DMS53 treated with DMSO at 0.1 percent for 48 hours (cell line): Measurements from ENCODE around the gene GALNT12.

Experiments
- DNase-seq: peaks from one replicate; lab custom pipeline; 2025; ENCODE audit not compliant: unreplicated experiment; lab: John Stamatoyannopoulos, UW

Gene GALNT12

GRCh38 chr9:98801561-98801960, 5.9 kb upstream of the GALNT12 start:
- DNase-seq = no peak

DNA sequence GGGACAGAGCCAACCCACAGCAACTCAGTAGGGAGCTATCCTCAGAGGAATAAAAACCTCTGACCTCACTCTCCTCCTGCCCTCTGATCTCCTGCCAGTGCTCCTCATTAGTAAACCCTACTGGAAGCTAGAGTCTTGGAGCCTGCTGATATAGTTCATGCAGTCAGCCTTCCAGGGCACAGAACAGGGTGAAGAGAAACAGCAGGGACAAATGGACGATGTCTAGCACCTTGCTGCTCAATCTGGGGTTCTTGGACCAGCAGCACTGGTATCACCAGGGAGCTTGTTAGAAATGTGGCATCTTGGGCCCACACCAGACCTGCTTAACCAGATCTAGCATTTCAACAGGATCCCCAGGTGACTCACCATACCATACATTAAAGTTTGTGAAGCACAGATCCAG, 5.5 kb upstream of the GALNT12 start:
- DNase-seq = no peak

GRCh38 chr9:98804083-98804482, 3.4 kb upstream of the GALNT12 start:
- no peak for DNase-seq

GRCh38 chr9:98805506-98806272, 1.8 kb upstream of the GALNT12 start:
- DNase-seq = no peak

DNA sequence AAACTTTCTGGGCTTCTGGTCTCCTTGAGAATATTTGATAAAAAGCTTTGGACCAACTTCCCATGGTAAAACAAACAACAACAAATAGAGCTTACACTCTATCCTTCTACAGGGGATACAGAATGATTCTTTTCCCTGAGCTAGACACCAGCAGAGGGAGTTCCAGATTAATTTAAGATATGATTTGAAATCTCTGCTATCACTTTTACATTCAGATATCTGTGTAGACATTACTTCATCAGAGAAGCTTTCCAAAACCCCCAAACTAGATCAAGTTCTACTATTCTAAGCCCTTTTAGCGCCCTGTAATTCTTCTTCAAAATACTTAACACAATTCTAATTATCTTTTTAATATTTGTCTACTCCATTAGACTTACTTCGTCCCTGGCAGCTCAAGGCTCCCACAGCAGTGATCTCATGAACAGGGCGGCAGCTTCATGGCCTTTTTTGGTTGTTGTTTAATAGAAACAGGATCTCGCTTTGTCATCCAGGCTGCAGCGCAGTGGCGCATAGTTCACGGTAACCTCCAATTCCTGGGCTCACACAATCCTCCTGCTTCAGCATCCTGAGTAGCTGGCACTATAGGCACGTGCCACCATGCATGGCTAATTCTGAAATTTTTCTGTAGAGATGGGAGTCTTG, 955 bp upstream of the GALNT12 start:
- DNase-seq = no peak

- no peak for DNase-seq
Measured at GRCh38 chr9:98807814-98808195, 335 bp downstream of the GALNT12 start.

GRCh38 chr9:98808411-98808815, 943 bp downstream of the GALNT12 start:
- no peak for DNase-seq

DNA sequence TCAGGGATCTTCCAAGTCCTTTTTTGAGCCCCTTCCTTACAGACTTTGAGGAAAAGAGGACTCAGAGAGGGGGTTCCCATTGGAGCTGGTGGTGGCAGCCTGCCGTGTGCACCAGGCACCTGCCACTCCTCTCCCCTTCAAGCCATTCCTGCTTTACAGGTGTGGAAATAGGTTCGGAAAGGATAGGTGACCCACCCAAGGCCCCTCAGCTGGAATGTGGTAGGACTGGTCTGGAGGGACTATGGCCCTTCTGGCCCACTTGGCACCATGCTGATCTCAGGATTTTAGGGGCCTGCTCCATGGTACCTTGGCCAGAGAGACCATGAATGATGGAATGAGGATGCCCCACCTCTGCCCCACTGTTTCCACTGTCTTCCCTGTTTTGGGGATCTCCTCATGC, 1.4 kb downstream of the GALNT12 start:
- DNase-seq = no peak

DNA sequence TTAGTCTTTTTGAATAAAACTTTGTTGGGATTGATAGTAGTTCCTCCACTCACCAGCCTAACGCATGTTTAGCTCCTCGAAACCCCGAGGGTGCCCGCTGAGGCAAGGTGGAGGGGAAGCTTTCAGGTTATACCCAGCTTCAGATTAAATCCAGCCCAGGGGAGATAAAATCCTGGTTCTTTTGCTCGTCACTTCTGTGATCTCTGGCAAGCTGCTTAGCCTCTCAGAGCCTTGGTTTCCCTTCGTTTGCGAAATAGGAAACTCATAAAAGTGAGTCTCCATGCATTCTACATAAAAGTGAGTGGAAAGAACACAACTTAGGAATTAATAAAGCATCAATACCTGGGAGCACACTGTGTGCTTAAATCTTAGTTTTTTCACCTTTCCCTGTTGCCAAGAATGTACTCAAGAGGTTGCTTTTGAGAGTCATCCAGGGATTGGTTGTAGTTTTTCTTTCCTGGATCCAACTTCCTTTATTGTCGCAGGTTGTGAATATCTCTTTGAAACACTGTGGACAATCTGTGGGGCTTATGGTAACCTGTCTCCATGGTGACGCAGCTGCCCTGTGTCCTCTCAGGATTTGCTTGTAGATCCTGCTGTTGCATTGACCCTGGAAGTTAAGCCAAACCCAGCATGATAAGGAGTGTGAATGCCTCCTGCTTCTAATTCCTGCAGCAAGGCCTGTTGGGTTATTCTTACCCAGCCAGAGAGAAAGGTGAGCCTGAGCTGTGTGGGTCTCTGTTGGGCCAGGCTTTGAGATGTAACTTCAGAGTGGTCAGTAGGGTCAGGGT, 2.0 kb downstream of the GALNT12 start:
- DNase-seq = no peak

DNA sequence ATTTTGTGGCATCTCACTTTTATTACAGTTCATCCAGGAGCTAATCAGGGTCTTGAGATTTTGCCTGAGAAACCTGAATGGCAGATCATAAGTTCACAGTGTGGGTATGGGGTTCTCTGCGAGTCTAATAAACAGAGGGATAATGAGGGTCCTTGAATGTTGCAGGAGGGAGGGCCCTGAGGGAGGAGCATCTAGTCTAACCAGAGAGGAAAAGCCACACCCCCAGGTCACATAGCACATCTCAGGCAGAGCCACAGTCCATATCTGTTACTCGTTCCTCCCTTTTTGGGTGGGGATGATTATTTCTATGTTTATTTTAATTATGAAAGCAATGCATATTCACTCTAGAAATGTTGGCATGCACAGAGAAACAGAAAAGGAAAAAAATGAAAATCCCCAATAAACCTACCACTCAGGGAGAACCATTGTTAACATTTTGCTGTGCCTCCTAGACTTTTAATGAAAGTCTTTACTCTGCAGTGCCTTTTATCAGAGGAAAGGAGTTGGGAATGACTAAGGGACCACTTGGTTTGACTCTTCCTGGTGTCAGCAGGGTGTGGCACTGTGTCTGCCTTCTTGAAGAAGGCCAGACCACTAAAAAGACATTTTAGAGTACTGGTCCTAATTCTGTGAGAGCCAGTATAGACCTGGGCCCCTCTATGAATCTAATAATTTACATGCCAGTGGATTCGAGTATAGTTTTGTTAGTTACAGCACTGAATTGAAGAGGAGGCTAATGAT, 2.8 kb downstream of the GALNT12 start:
- no peak for DNase-seq

- no peak for DNase-seq
Measured at GRCh38 chr9:98811051-98811650, 3.7 kb downstream of the GALNT12 start.

DNA sequence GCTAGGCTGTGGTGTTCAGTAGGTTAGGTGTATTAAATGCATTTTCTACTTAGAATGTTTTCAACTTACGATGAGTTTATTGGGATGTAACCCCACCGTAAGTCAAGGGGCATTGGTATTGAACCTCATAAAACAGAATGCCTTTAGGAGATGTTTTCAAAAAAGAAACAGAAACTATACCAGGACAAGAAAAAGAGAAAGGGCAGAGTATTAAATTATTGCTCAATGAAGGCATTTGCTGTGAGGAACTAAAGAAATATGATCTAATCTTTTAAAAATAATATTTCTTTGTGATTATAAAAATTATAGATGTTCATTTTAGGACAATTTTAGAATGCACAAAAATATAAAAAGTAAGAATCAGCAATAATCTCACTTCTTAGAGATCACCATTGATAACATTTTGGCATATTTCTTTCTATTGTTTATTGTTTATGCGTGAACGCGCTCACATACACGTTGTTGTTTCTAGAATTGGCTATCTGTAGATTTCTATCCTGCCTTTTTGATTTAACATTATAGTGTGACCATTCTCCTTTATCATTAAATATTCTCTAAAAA, 8.0 kb downstream of the GALNT12 start:
- no peak for DNase-seq

DNA sequence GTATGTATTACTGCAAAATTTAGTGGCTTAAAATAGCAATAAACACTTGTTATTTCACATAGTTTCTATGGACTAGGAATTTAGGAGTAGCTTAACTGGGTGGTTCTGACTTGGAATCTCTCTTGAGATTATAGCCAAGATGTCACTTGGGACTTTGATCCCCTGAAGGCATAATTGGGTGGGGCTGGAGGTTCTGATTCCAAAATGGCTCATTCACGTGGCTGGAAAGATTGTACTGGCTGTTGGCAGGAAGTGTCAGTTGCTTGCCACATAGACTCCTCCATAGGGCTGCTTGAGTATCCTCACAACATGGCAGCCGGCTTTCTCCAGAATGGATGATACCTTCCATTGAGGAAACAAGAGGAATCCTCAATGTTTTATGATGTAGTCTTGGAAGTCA, 11.3 kb downstream of the GALNT12 start:
- DNase-seq = no peak

GRCh38 chr9:98819231-98819630, 11.8 kb downstream of the GALNT12 start:
- DNase-seq = no peak

DNA sequence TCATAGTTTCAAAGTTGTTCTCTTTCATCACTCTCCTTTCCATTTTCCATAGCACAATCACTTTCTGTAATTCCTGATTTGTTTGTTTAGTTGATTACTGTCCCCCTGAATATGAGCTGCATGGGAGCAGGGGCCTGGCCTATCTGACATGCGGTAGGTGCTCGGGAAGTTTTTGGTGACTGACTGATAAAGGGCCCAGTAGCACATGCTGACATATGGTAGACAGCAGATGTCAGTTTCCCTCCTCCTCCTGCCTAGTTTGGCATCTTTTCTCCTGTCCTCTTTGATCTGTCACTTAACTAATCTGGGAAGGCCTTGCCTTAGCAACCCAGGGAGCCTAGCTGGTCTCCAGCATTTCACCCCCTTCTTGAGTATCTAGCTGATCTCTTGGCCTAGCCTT, 14.4 kb downstream of the GALNT12 start:
- DNase-seq = no peak

GRCh38 chr9:98822661-98823060, 15.2 kb downstream of the GALNT12 start:
- no peak for DNase-seq

GRCh38 chr9:98823666-98824334, 16.3 kb downstream of the GALNT12 start:
- no peak for DNase-seq

- DNase-seq = no peak
Measured at GRCh38 chr9:98825414-98825813, 17.9 kb downstream of the GALNT12 start.

GRCh38 chr9:98826716-98827115, 19.2 kb downstream of the GALNT12 start:
- no peak for DNase-seq

- no peak for DNase-seq
Measured at GRCh38 chr9:98829766-98830165, 22.3 kb downstream of the GALNT12 start.
